ENCODE results near the gene MT1A.

Gene MT1A

GRCh38 chr16:56645838-56646237 is 7.4 kb downstream of the MT1A start:
- Histone ChIP-seq H3K4me3 (replicated peaks; ENCODE audit: insufficient read depth, low read length) (no peak overlapping the region), H3K27me3 (ENCODE audit: insufficient read depth, poor library complexity, severe bottlenecking) (peaks cover 65% of the 10 kb centered on the region), H3K27ac (replicated peaks) (no peak overlapping the region)
- TF ChIP-seq GABPA (IDR thresholded peaks at IDR 0.05; ENCODE audit: low read depth) (no peak), REST (IDR thresholded peaks at IDR 0.05; ENCODE audit: insufficient replicate concordance, low read depth) (peak; percentile 74)
- no peak for DNase-seq (ENCODE audit: low read depth in 1 of 2, low spot score in 1 of 2)

- TF ChIP-seq POLR2AphosphoS5 (IDR thresholded peaks at IDR 0.05; ENCODE audit: low read depth) (no peak), SPI1 (IDR thresholded peaks at IDR 0.05; ENCODE audit: borderline replicate concordance, low read depth) (no peak), CTCF (IDR thresholded peaks at IDR 0.05; ENCODE audit: insufficient read depth, low read length) (no peak), REST (IDR thresholded peaks at IDR 0.05; ENCODE audit: insufficient replicate concordance, low read depth) (no peak), GABPA (IDR thresholded peaks at IDR 0.05; ENCODE audit: low read depth) (no peak)
- peaks cover 69% of the 10 kb centered on the region for H3K27me3 ChIP-seq (ENCODE audit: insufficient read depth, poor library complexity, severe bottlenecking)
These were observed 9.4 kb downstream of the MT1A start for GRCh38 chr16:56647641-56648431.

GRCh38 chr16:56649271-56649670 is 10.8 kb downstream of the MT1A start:
- Histone ChIP-seq H3K27me3 (ENCODE audit: insufficient read depth, poor library complexity, severe bottlenecking) (peaks cover 63% of the 10 kb centered on the region), H3K27ac (replicated peaks) (no peak overlapping the region)
- no peak for TF ChIP-seq REST (IDR thresholded peaks at IDR 0.05; ENCODE audit: insufficient replicate concordance, low read depth)
- TF ChIP-seq SPI1 (IDR thresholded peaks at IDR 0.05; ENCODE audit: borderline replicate concordance, low read depth): no peak
- no peak for TF ChIP-seq POLR2AphosphoS5 (IDR thresholded peaks at IDR 0.05; ENCODE audit: low read depth)
- TF ChIP-seq CTCF (IDR thresholded peaks at IDR 0.05; ENCODE audit: insufficient read depth, low read length): no peak
- no peak for TF ChIP-seq GABPA (IDR thresholded peaks at IDR 0.05; ENCODE audit: low read depth)

More at GRCh38 chr16:56647641-56648431, 9.4 kb downstream of the MT1A start:
- no peak for DNase-seq (ENCODE audit: low read depth in 1 of 2, low spot score in 1 of 2)
- H3K27ac ChIP-seq (replicated peaks): no peak overlapping the region
- H3K4me3 ChIP-seq (replicated peaks; ENCODE audit: insufficient read depth, low read length): no peak overlapping the region

More at GRCh38 chr16:56649271-56649670, 10.8 kb downstream of the MT1A start:
- no peak for DNase-seq (ENCODE audit: low read depth in 1 of 2, low spot score in 1 of 2)
- no peak overlapping the region for H3K4me3 ChIP-seq (replicated peaks; ENCODE audit: insufficient read depth, low read length)
